Osteoblast (primary cell): ENCODE results near the gene ZNF66. TPM values are rescaled to one million over a fixed set of nuclear protein-coding genes. Genes with fewer than 3 reads are reported as not detected.
"Not testable (repeated sequence)": the region's sequence is repeated elsewhere in the genome, so short reads cannot be mapped to it uniquely, and the experiment has no call there.

Source experiments
- DNase-seq: peaks from one replicate; pipeline ENCODE4 v3.0.0; 2011; ENCODE audit warnings: low spot score, mixed read lengths; ENCODE audit not compliant: insufficient read length; ENCODE audit errors: missing footprints
- H2AFZ ChIP-seq: 2 replicates; pipeline ENCODE4 v1.6.0; 2011; ENCODE audit warnings: mild to moderate bottlenecking, low read length
- H3K27ac ChIP-seq: 2 replicates; pipeline ENCODE4 v1.5.1; 2011; ENCODE audit warnings: mild to moderate bottlenecking, low read depth, low read length, moderate library complexity
- H3K27me3 ChIP-seq: 2 replicates; pipeline ENCODE4 v1.6.0; 2012; ENCODE audit warnings: mild to moderate bottlenecking, control low read depth, inconsistent platforms, low read length, moderate library complexity; ENCODE audit not compliant: insufficient read depth
- H3K36me3 ChIP-seq: 2 replicates; pipeline ENCODE4 v1.5.1; 2011; ENCODE audit warnings: mild to moderate bottlenecking, low read length, control low read depth, moderate library complexity; ENCODE audit not compliant: insufficient read depth
- H3K4me1 ChIP-seq: 2 replicates; pipeline ENCODE4 v1.5.1; 2011; ENCODE audit warnings: mild to moderate bottlenecking, low read length, control low read depth, moderate library complexity; ENCODE audit not compliant: insufficient read depth
- H3K4me2 ChIP-seq: 2 replicates; pipeline ENCODE4 v1.6.0; 2011; ENCODE audit warnings: mild to moderate bottlenecking, low read length; ENCODE audit not compliant: insufficient read depth
- H3K4me3 ChIP-seq: fragments of 200-600 bp; sonication (generic); 3 replicates; pipeline ENCODE4 v1.5.1; 2012; ENCODE audit warnings: mild to moderate bottlenecking, low read length, inconsistent platforms; ENCODE audit not compliant: insufficient read depth
- H3K79me2 ChIP-seq: 2 replicates; pipeline ENCODE4 v1.6.0; 2012; ENCODE audit warnings: mild to moderate bottlenecking, low read length, control low read depth, inconsistent platforms; ENCODE audit not compliant: insufficient read depth
- H3K9me3 ChIP-seq: 2 replicates; pipeline ENCODE4 v1.5.1; 2011; ENCODE audit warnings: low read depth, low read length, control low read depth
- H4K20me1 ChIP-seq: 2 replicates; pipeline ENCODE4 v1.6.0; 2012; ENCODE audit warnings: mild to moderate bottlenecking, low read length, control low read depth; ENCODE audit not compliant: insufficient read depth
- CTCF ChIP-seq: IDR thresholded peaks from 2 replicates; pipeline ENCODE4 v1.5.1; 2011; ENCODE audit warnings: mild to moderate bottlenecking, low read depth, low read length, moderate library complexity; ENCODE audit errors: extremely low read depth
- total RNA-seq: library from RNA; depleted of rRNA; stranded (reverse); fragments of >200 nt; gene quantifications from 2 replicates; pipeline ENCODE4 v1.2.3, GENCODE V29; 2012

Gene ZNF66
- total RNA-seq, 1 donor, result 3.3 TPM

GRCh38 chr19:20791806-20792205, 15.7 kb downstream of the ZNF66 start:
- no peaks in the 10 kb centered on the region for H4K20me1 ChIP-seq
- H3K36me3 ChIP-seq, result peaks cover 9% of the 10 kb centered on the region
- no peak overlapping the region for H3K4me3 ChIP-seq
- DNase-seq, result no peak
- H3K4me1 ChIP-seq, result no peaks in the 10 kb centered on the region
- no peaks in the 10 kb centered on the region for H3K9me3 ChIP-seq
- H3K79me2 ChIP-seq, result no peaks in the 10 kb centered on the region
- no peak overlapping the region for H3K27ac ChIP-seq
- no peak overlapping the region for H2AFZ ChIP-seq
- TF ChIP-seq CTCF, result no peak
- no peak overlapping the region for H3K4me2 ChIP-seq
- no peaks in the 10 kb centered on the region for H3K27me3 ChIP-seq

GRCh38 chr19:20806311-20807262, 30.5 kb downstream of the ZNF66 start:
- H3K4me1 ChIP-seq, H3K79me2 ChIP-seq, H3K27ac ChIP-seq, DNase-seq, H3K4me2 ChIP-seq, H2AFZ ChIP-seq, H3K27me3 ChIP-seq, H4K20me1 ChIP-seq, H3K4me3 ChIP-seq, H3K36me3 ChIP-seq: not testable (repeated sequence)
- peaks cover 17% of the 10 kb centered on the region for H3K9me3 ChIP-seq

DNA sequence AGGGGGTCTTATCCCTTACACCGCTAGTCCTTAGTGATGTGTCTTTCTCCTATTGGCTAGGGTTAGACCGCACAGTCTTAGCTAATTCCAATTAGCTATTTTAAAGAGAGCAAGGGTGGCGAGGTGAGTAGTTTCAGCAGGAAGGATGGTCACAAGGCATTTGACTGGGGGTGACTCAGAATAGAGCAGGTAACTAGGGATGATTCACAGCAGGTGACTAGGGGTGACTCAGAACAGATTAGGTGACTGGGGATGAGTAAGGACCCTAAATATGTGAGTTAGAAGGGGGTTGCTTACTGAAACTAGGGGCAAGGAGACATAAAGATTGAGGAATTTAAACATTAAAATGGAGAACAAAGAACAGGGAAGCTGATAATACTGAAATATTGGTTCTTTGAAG, 64.3 kb downstream of the ZNF66 start:
- Histone ChIP-seq H4K20me1 (no peaks in the 10 kb centered on the region), H3K27ac (no peak overlapping the region), H3K4me2 (no peak overlapping the region)

More for the DNA sequence above, 64.3 kb downstream of the ZNF66 start:
- Histone ChIP-seq H3K36me3 (no peaks in the 10 kb centered on the region), H3K4me3 (no peak overlapping the region), H3K79me2 (no peaks in the 10 kb centered on the region), H2AFZ (no peak overlapping the region), H3K4me1 (no peaks in the 10 kb centered on the region), H3K27me3 (no peaks in the 10 kb centered on the region), H3K9me3 (no peaks in the 10 kb centered on the region)
- DNase-seq, result no peak
- TF ChIP-seq CTCF, result no peak

Other genes starting within 250 kb of the ZNF66 start
- 9.8 and 14.7 TPM in 2 replicates for gene ZNF737, start 210.5 kb upstream of the ZNF66 start, total RNA-seq
- gene ZNF626, start 114.7 kb upstream of the ZNF66 start, total RNA-seq, result 15.6 and 19.9 TPM in 2 replicates
- 9.8 and 10.9 TPM in 2 replicates for gene ZNF85, start 146.9 kb downstream of the ZNF66 start, total RNA-seq
- gene ZNF430, start 244.4 kb downstream of the ZNF66 start, total RNA-seq, result 11.9 and 14.1 TPM in 2 replicates